Right lobe of liver (tissue), 6 donors: ENCODE data around the gene TSPAN5. TPM values are rescaled to one million over a fixed set of nuclear protein-coding genes. Genes with fewer than 3 reads are reported as not detected.

ENCODE experiments used
- ATAC-seq, 4 donors: fragments of 200-7000 bp; cut with Tn5 transposase; one replicate each; pipeline ENCODE4 v1.9.1; 2020; ENCODE audit warnings: mild to moderate bottlenecking in 4 of 4, moderate library complexity in 4 of 4
- DNase-seq, 3 donors: peaks; one replicate each; pipeline ENCODE4 v3.0.0-alpha.2; 2020
- H3K27ac ChIP-seq, 3 donors: fragments of 200-600 bp; one replicate each; pipeline ENCODE4 v1.8.0; 2022
- H3K27me3 ChIP-seq, 2 donors: fragments of 200-600 bp; one replicate each; pipeline ENCODE4 v1.8.0; 2022
- H3K36me3 ChIP-seq, 4 donors: fragments of 200-600 bp; sonication (generic) in 1 of 4; one replicate each; pipeline versions ENCODE4 v1.5.1 to v1.8.0; 2017 to 2022; ENCODE audit warnings: control low read depth in 1 of 4
- H3K4me1 ChIP-seq, 4 donors: fragments of 200-600 bp; sonication (generic) in 1 of 4; one replicate each; pipeline versions ENCODE4 v1.5.1 to v1.8.0; 2017 to 2022; ENCODE audit warnings: control low read depth in 1 of 4
- H3K4me3 ChIP-seq, 3 donors: fragments of 200-600 bp; one replicate each; pipeline ENCODE4 v1.8.0; 2022
- H3K9me3 ChIP-seq, 4 donors: fragments of 200-600 bp; sonication (generic) in 1 of 4; one replicate each; pipeline versions ENCODE4 v1.5.1 to v1.8.0; 2017 to 2022; ENCODE audit warnings: control low read depth in 1 of 4
- CTCF ChIP-seq, 4 donors: fragments of 200-600 bp in 3 of 4; fragments of 450-650 bp in 1 of 4; IDR thresholded peaks; one replicate each; pipeline versions ENCODE4 v1.5.1 to v1.8.0; 2016 to 2022; ENCODE audit warnings: antibody characterized with exemption in 4 of 4, mild to moderate bottlenecking in 2 of 4
- POLR2A ChIP-seq: fragments of 450-650 bp; IDR thresholded peaks from one replicate; pipeline ENCODE4 v1.6.1; 2017; ENCODE audit warnings: antibody characterized with exemption, mild to moderate bottlenecking
- WGBS: methylation state at CpG from one replicate; pipeline ENCODE4 v1.1.6; 2018; ENCODE audit warnings: low coverage, low lambda C conversion rate; ENCODE audit not compliant: insufficient coverage; ENCODE audit errors: missing lambda C conversion rate; 5-methylcytosine and 5-hydroxymethylcytosine counted together
- intact Hi-C, 2 donors: fragments of 100-400 bp; cut with DNase I; formaldehyde crosslinking; loops; one replicate each; pipeline versions ENCODE4 v1.11.2 to v1.14.1; 2022
- total RNA-seq, 6 experiments: library from RNA; depleted of rRNA in 2 of 6; stranded (reverse); fragments of >200 nt in 2 of 6; fragmentation: NEBNext Ultra II Directional in 3 of 6; extraction: Animal tissue kit (Norgen Biotek cat#: 25700) in 3 of 6; gene quantifications; one replicate each; pipeline versions ENCODE4 v1.1.0 to v1.2.4, GENCODE V29; 2016 to 2023
- donor health status: DM: no; HTN: yes; CAD: no.
- donor health status: DM: no; HTN: no; CAD: no.
- donor health status: DM: no; HTN: no; CAD: no.
- donor health status: DM: no; HTN: yes; CAD: no.
- donor health status: DM: no; HTN: yes; CAD: no.

TSPAN5 gene
- total RNA-seq, 6 experiments from 2014 or later: 0.12 to 1.2 (median 0.50) TPM

GRCh38 chr4:98685225-98686042 lies 27.0 kb upstream of the TSPAN5 start:
- WGBS: 21% methylated on average over 7 of the region's 8 CpGs
- Histone ChIP-seq H3K9me3 (no peaks in the 10 kb centered on the region), H3K4me1 (peaks cover 0 to 17% (median 6%) of the 10 kb centered on the region in 4 donors), H3K4me3 (no peak overlapping the region), H3K27ac (no peak overlapping the region), H3K36me3 (no peaks in the 10 kb centered on the region), H3K27me3 (no peaks in the 10 kb centered on the region)
- no peak for TF ChIP-seq CTCF (IDR thresholded peaks at IDR 0.05)
- no peak for TF ChIP-seq POLR2A
- intact Hi-C loops: no loop called here
- DNase-seq (no peak), ATAC-seq (peak; percentile 72 to 87 (median 78))

GRCh38 chr4:98682719-98683118 lies 24.3 kb upstream of the TSPAN5 start:
- WGBS: 46% methylated on average over 2 of the region's 2 CpGs
- H3K27ac ChIP-seq: no peak overlapping the region
- H3K36me3 ChIP-seq: no peaks in the 10 kb centered on the region
- intact Hi-C loops: no loop called here
- no peak for TF ChIP-seq CTCF (IDR thresholded peaks at IDR 0.05)
- no peak for TF ChIP-seq POLR2A
- no peaks in the 10 kb centered on the region for H3K9me3 ChIP-seq
- no peak overlapping the region for H3K4me3 ChIP-seq
- ATAC-seq (peak; percentile 78 to 93 (median 88)), DNase-seq (peak in 1 of 3 donors; percentile 65)
- H3K27me3 ChIP-seq: no peaks in the 10 kb centered on the region
- peaks cover 0 to 17% (median 6%) of the 10 kb centered on the region in 4 donors for H3K4me1 ChIP-seq

- TF ChIP-seq CTCF (IDR thresholded peaks at IDR 0.05) (no peak), POLR2A (no peak)
- no peak overlapping the region for H3K27ac ChIP-seq
- ATAC-seq (no peak), DNase-seq (no peak)
- H3K36me3 ChIP-seq: no peaks in the 10 kb centered on the region
- H3K4me1 ChIP-seq: peaks cover 0 to 13% (median 4%) of the 10 kb centered on the region in 4 donors
- H3K4me3 ChIP-seq: no peak overlapping the region
- no peaks in the 10 kb centered on the region for H3K27me3 ChIP-seq
- no peaks in the 10 kb centered on the region for H3K9me3 ChIP-seq
- intact Hi-C loops: no loop called here
These were observed 22.4 kb upstream of the TSPAN5 start for GRCh38 chr4:98680806-98681205.

- ATAC-seq: no peak
- peaks cover 0 to 6% (median under 1%) of the 10 kb centered on the region in 4 donors for H3K4me1 ChIP-seq
- H3K4me3 ChIP-seq: no peak overlapping the region
- no peak overlapping the region for H3K27ac ChIP-seq
- DNase-seq: no peak
- H3K36me3 ChIP-seq: no peaks in the 10 kb centered on the region
- intact Hi-C loops: no loop called here
- no peaks in the 10 kb centered on the region for H3K9me3 ChIP-seq
- no peaks in the 10 kb centered on the region for H3K27me3 ChIP-seq
- whole genome bisulfite sequencing: 38% methylated on average over 4 of the region's 4 CpGs
- TF ChIP-seq CTCF (IDR thresholded peaks at IDR 0.05) (no peak), POLR2A (no peak)
These were observed 21.3 kb upstream of the TSPAN5 start for GRCh38 chr4:98679738-98680137.
